ENCODE data around the gene ZBTB2. TPM values are rescaled to one million over a fixed set of nuclear protein-coding genes. Genes with fewer than 3 reads are reported as not detected.

The ZBTB2 gene
- total RNA-seq, 1 experiment from 2014 or later: 20.3 TPM

DNA sequence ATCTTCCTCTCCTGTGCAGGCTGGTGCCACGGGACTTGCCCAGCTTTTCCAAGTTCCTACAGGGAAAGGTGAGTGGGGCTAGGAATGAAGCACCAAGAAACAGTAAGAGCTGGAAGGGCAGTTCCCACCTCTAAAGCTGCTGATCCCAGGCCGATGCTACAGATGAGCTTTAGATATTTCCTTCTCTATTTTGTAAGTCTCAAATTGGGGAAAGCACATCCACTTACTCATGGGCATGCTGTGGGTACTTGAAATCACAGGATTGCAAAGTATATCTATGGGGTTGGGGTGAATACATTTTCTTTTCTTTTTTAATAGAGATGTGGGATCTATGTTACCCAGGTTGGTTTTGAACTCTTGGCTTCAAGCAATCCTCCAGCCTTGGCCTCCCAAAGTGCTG, 3.1 kb downstream of the ZBTB2 start:
- Histone ChIP-seq H3K9me3 (ENCODE audit: low read length) (no peaks in the 10 kb centered on the region), H3K36me3 (ENCODE audit: low read depth, low read length) (peaks cover 11% of the 10 kb centered on the region; the same call in 1 of the 2 replicates), H3K9me2 (replicated peaks; ENCODE audit: low read length) (no peaks in the 10 kb centered on the region), H3K79me2 (ENCODE audit: low read length) (peaks cover 81% of the 10 kb centered on the region), H3K4me2 (ENCODE audit: low read length) (no peak overlapping the region), H3K27ac (ENCODE audit: low read length) (no peak overlapping the region), H4K20me1 (ENCODE audit: low read length) (peaks cover 12% of the 10 kb centered on the region), H3K4me3 (ENCODE audit: low read length) (no peak overlapping the region), H3F3A (ENCODE audit: low read length, unreplicated experiment) (no peaks in the 10 kb centered on the region), H2AFZ (ENCODE audit: low read length) (no peak overlapping the region), H3K9ac (ENCODE audit: low read length) (no peak overlapping the region), H3K27me3 (ENCODE audit: low read length) (no peaks in the 10 kb centered on the region), H3K4me1 (ENCODE audit: insufficient read depth, low read length) (peaks cover 23% of the 10 kb centered on the region)
- BruUV-seq (replicated peaks): no TSS peak
- no peak for ATAC-seq
- POLR2A ChIA-PET (ENCODE audit: unreplicated experiment): no interaction called here
- no peak for DNase-seq
- intact Hi-C loops (cut with micrococcal nuclease): no loop called here
- TF ChIP-seq EZH2phosphoT487 (IDR thresholded peaks at IDR 0.05; ENCODE audit: borderline replicate concordance, low read length): no peak
- CTCF ChIA-PET: no interaction called here

- no peak for TF ChIP-seq CTCF (conservative IDR thresholded peaks at IDR 0.05; ENCODE audit: low read depth, low read length)
- TF ChIP-seq EZH2phosphoT487 (IDR thresholded peaks at IDR 0.05; ENCODE audit: borderline replicate concordance, low read length): no peak
- no peak for TF ChIP-seq EZH2 (IDR thresholded peaks at IDR 0.05; ENCODE audit: low read length, unreplicated experiment)
- ATAC-seq (no peak), DNase-seq (no peak)
- intact Hi-C loops (cut with micrococcal nuclease): no loop called here
- peaks cover 14% of the 10 kb centered on the region for H3K4me1 ChIP-seq (ENCODE audit: insufficient read depth, low read length)
- no peak overlapping the region for H3K9ac ChIP-seq (ENCODE audit: low read length)
- no peak overlapping the region for H3K4me3 ChIP-seq (ENCODE audit: low read length)
- H3K4me2 ChIP-seq (ENCODE audit: low read length): no peak overlapping the region
- ChIA-PET CTCF (no interaction called here), POLR2A (ENCODE audit: unreplicated experiment) (no interaction called here)
- H3K9me2 ChIP-seq (replicated peaks; ENCODE audit: low read length): no peaks in the 10 kb centered on the region
- H3K27ac ChIP-seq (ENCODE audit: low read length): no peak overlapping the region
- no peaks in the 10 kb centered on the region for H3K27me3 ChIP-seq (ENCODE audit: low read length)
- peaks cover 3% of the 10 kb centered on the region; the same call in 1 of the 2 replicates for H4K20me1 ChIP-seq (ENCODE audit: low read length)
- H3F3A ChIP-seq (ENCODE audit: low read length, unreplicated experiment): no peaks in the 10 kb centered on the region
- no peak overlapping the region for H2AFZ ChIP-seq (ENCODE audit: low read length)
- no peaks in the 10 kb centered on the region for H3K9me3 ChIP-seq (ENCODE audit: low read length)
- peaks cover 11% of the 10 kb centered on the region; the same call in 1 of the 2 replicates for H3K36me3 ChIP-seq (ENCODE audit: low read depth, low read length)
- no TSS peak for BruUV-seq (replicated peaks)
- H3K79me2 ChIP-seq (ENCODE audit: low read length): peaks cover 74% of the 10 kb centered on the region
Observed at GRCh38 chr6:151387175-151387970, 4.0 kb downstream of the ZBTB2 start.

- ATAC-seq (no peak), DNase-seq (no peak)
- intact Hi-C loops (cut with micrococcal nuclease): no loop called here
- ChIA-PET POLR2A (ENCODE audit: unreplicated experiment) (no interaction called here), CTCF (no interaction called here)
- Histone ChIP-seq H3K36me3 (ENCODE audit: low read depth, low read length) (peaks cover 11% of the 10 kb centered on the region; the same call in 1 of the 2 replicates), H3K4me2 (ENCODE audit: low read length) (no peak overlapping the region), H3K27me3 (ENCODE audit: low read length) (no peaks in the 10 kb centered on the region), H3K9ac (ENCODE audit: low read length) (no peak overlapping the region), H3K4me1 (ENCODE audit: insufficient read depth, low read length) (peaks cover 11% of the 10 kb centered on the region), H4K20me1 (ENCODE audit: low read length) (no peaks in the 10 kb centered on the region), H3K79me2 (ENCODE audit: low read length) (peaks cover 83% of the 10 kb centered on the region), H3K27ac (ENCODE audit: low read length) (no peak overlapping the region), H2AFZ (ENCODE audit: low read length) (no peak overlapping the region), H3K9me2 (replicated peaks; ENCODE audit: low read length) (no peaks in the 10 kb centered on the region), H3K9me3 (ENCODE audit: low read length) (no peaks in the 10 kb centered on the region), H3F3A (ENCODE audit: low read length, unreplicated experiment) (no peaks in the 10 kb centered on the region), H3K4me3 (ENCODE audit: low read length) (no peak overlapping the region)
- no TSS peak for BruUV-seq (replicated peaks)
- TF ChIP-seq EZH2 (IDR thresholded peaks at IDR 0.05; ENCODE audit: low read length, unreplicated experiment): no peak
- TF ChIP-seq CTCF (conservative IDR thresholded peaks at IDR 0.05; ENCODE audit: low read depth, low read length): no peak
- no peak for TF ChIP-seq EZH2phosphoT487 (IDR thresholded peaks at IDR 0.05; ENCODE audit: borderline replicate concordance, low read length)
Observed at GRCh38 chr6:151385177-151385576, 6.2 kb downstream of the ZBTB2 start.
